HEK293 (cell line): Measurements from ENCODE around the gene TP53BP2.

Experiments used
- CTCF ChIA-PET: fragments of 350-600 bp; formaldehyde crosslinking; extraction: SDS; loops from one replicate; lab custom pipeline; 2021; ENCODE audit warnings: antibody characterized with exemption; lab: Yijun Ruan, JAX
- POLR2A ChIA-PET: fragments of 300-600 bp; formaldehyde crosslinking; extraction: SDS; loops from one replicate; lab custom pipeline; 2020; ENCODE audit warnings: antibody characterized with exemption, inconsistent platforms; lab: Yijun Ruan, JAX
- H3K27ac ChIP-seq: fragments of 200-500 bp; sonication (Bioruptor generic); 2 replicates; pipeline ENCODE4 v1.5.1; 2014; ENCODE audit warnings: low read depth, low read length, control low read depth, inconsistent platforms; ENCODE audit errors: extremely low read depth
- H3K36me3 ChIP-seq, 2 experiments: fragments of 200-500 bp in 1 of 2; sonication (Bioruptor generic) in 1 of 2; 1 replicate in 1 of 2; 2 replicates in 1 of 2; pipeline ENCODE4 v1.5.1; 2014 to 2017; ENCODE audit warnings: inconsistent platforms in 2 of 2, low read length in 2 of 2; ENCODE audit not compliant: control insufficient read depth in 2 of 2, insufficient read depth in 1 of 2
- H3K4me1 ChIP-seq: fragments of 200-500 bp; sonication (Bioruptor generic); 2 replicates; pipeline ENCODE4 v1.5.1; 2014; ENCODE audit warnings: mild to moderate bottlenecking, low read length, inconsistent platforms; ENCODE audit not compliant: control insufficient read depth, insufficient read depth
- H3K4me3 ChIP-seq: 2 replicates; pipeline ENCODE4 v1.5.1; 2011; ENCODE audit warnings: low read depth, mild to moderate bottlenecking, control low read depth, low read length, moderate library complexity
- H3K9me3 ChIP-seq: fragments of 200-500 bp; sonication (Bioruptor generic); 2 replicates; pipeline ENCODE4 v1.5.1; 2014; ENCODE audit warnings: low read depth, low read length, inconsistent platforms; ENCODE audit not compliant: control insufficient read depth, insufficient read depth
- GLIS1 ChIP-seq: fragments of 450-650 bp; formaldehyde crosslinking; IDR thresholded peaks from 2 replicates; pipeline ENCODE4 v1.5.1; 2016; ENCODE audit warnings: missing biosample characterization, missing genetic modification characterization
- IKZF3 ChIP-seq: fragments of 450-650 bp; IDR thresholded peaks from 2 replicates; pipeline ENCODE4 v1.5.0; 2018; ENCODE audit warnings: missing biosample characterization, mild to moderate bottlenecking, missing genetic modification characterization, moderate library complexity
- TSHZ1 ChIP-seq: fragments of 450-650 bp; formaldehyde crosslinking; IDR thresholded peaks from 2 replicates; pipeline ENCODE4 v1.5.1; 2016; ENCODE audit warnings: missing biosample characterization, missing genetic modification characterization, borderline replicate concordance
- ZBTB10 ChIP-seq: fragments of 450-650 bp; formaldehyde crosslinking; IDR thresholded peaks from 2 replicates; pipeline ENCODE4 v1.5.1; 2016; ENCODE audit warnings: missing biosample characterization, missing genetic modification characterization
- ZBTB26 ChIP-seq: fragments of 450-650 bp; formaldehyde crosslinking; optimal IDR thresholded peaks from 2 replicates; pipeline ENCODE3; 2016; ENCODE audit warnings: missing biosample characterization, mild to moderate bottlenecking, missing genetic modification characterization
- ZBTB7A ChIP-seq: fragments of 450-650 bp; formaldehyde crosslinking; IDR thresholded peaks from 2 replicates; pipeline ENCODE4 v1.5.1; 2016; ENCODE audit warnings: low read depth, missing biosample characterization, missing genetic modification characterization
- ZNF157 ChIP-seq: fragments of 450-650 bp; formaldehyde crosslinking; IDR thresholded peaks from 2 replicates; pipeline ENCODE4 v1.5.1; 2016; ENCODE audit warnings: missing biosample characterization, missing genetic modification characterization
- ZNF366 ChIP-seq: fragments of 450-650 bp; formaldehyde crosslinking; conservative IDR thresholded peaks from 2 replicates; pipeline ENCODE4 v1.5.1; 2016; ENCODE audit warnings: missing biosample characterization, missing genetic modification characterization
- ZNF513 ChIP-seq: fragments of 450-650 bp; IDR thresholded peaks from 2 replicates; pipeline ENCODE4 v1.5.1; 2018; ENCODE audit warnings: missing biosample characterization, missing genetic modification characterization
- ZNF792 ChIP-seq: fragments of 450-650 bp; formaldehyde crosslinking; IDR thresholded peaks from 2 replicates; pipeline ENCODE4 v1.5.1; 2016; ENCODE audit warnings: missing biosample characterization, missing genetic modification characterization
- ZNF830 ChIP-seq: fragments of 450-650 bp; IDR thresholded peaks from 2 replicates; pipeline ENCODE4 v1.5.0; 2018; ENCODE audit warnings: missing biosample characterization, missing genetic modification characterization, low read depth, mild to moderate bottlenecking, moderate library complexity
- ZNF843 ChIP-seq: fragments of 450-650 bp; formaldehyde crosslinking; IDR thresholded peaks from 2 replicates; pipeline ENCODE4 v1.5.1; 2016; ENCODE audit warnings: missing biosample characterization, missing genetic modification characterization
- ZSCAN18 ChIP-seq: fragments of 450-650 bp; formaldehyde crosslinking; IDR thresholded peaks from 2 replicates; pipeline ENCODE4 v1.5.1; 2016; ENCODE audit warnings: missing biosample characterization, missing genetic modification characterization
- ZSCAN30 ChIP-seq: fragments of 450-650 bp; IDR thresholded peaks from 2 replicates; pipeline ENCODE4 v1.5.1; 2018; ENCODE audit warnings: missing biosample characterization, mild to moderate bottlenecking, missing genetic modification characterization, moderate library complexity

The TP53BP2 gene

GRCh38 chr1:223792046-223792445, 53.7 kb downstream of the TP53BP2 start:
- Histone ChIP-seq H3K36me3 (peaks cover 32 to 52% of the 10 kb centered on the region in 2 experiments), H3K4me3 (no peak overlapping the region), H3K9me3 (no peaks in the 10 kb centered on the region), H3K4me1 (no peaks in the 10 kb centered on the region), H3K27ac (no peak overlapping the region)
- CTCF ChIA-PET, result interaction anchor here (0.6 to 0.7 kb wide), 3 partner anchors 67 to 668 kb away, joined by 3 to 4 read pairs (median 3); no protein-coding TSS in a partner anchor
- TF ChIP-seq ZSCAN18 (tag by site-specific recombination) (no peak), IKZF3 (tag by site-specific recombination) (no peak)
- POLR2A ChIA-PET, result no interaction called here

DNA sequence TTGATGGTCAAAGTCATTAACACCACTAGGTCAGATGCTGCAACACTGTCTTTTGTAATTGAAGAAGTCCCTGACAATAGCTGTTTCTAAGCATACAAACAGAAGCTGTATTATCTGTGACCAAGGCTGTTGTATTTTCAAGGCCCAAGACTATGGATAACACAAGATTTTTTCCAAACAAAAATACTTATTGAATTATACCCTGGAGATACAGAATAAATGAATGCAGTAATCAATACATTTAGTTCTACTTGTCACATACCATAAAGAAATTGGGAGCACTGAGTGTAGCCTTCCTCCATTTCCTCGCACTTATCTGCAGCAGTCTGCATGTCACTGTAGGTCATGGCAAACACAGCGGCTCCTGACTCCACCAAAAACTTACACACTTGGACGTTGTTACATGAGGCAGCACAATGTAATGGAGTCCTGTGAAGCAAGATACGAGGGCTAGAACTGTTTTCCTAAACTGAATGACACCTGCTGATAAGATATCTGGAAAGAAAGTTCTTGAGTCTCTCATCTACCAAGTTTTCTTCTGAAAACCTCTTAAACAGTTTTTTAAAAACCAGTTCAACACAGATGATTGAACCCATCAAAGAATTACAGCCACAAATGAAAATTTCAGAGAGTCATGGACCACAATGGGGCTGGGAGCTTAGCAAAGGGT, 56.9 kb downstream of the TP53BP2 start:
- TF ChIP-seq ZNF157 (tag by site-specific recombination), result no peak
- no peak for TF ChIP-seq ZNF843
- no peak for TF ChIP-seq ZBTB26 (tag by site-specific recombination)
- Histone ChIP-seq H3K4me3 (no peak overlapping the region), H3K36me3 (peaks cover 21 to 41% of the 10 kb centered on the region in 2 experiments), H3K4me1 (no peaks in the 10 kb centered on the region), H3K9me3 (no peaks in the 10 kb centered on the region), H3K27ac (no peak overlapping the region)
- POLR2A ChIA-PET, result no interaction called here
- CTCF ChIA-PET, result interaction anchor here (1.1 to 1.5 kb wide), 2 partner anchors 14 to 40 kb away, joined by 3 to 5 read pairs; no protein-coding TSS in a partner anchor

- ChIA-PET CTCF (interaction anchor here (0.7 kb wide), 1 partner anchor 229 kb away, joined by 5 read pairs; no protein-coding TSS in a partner anchor), POLR2A (no interaction called here)
- no peaks in the 10 kb centered on the region for H3K4me1 ChIP-seq
- H3K4me3 ChIP-seq, result no peak overlapping the region
- H3K27ac ChIP-seq, result no peak overlapping the region
- no peak for TF ChIP-seq ZBTB7A
- TF ChIP-seq ZSCAN30 (tag by site-specific recombination), result no peak
- peak; percentile 40; the same call in 1 of the 2 replicates for TF ChIP-seq ZNF366 (tag by site-specific recombination)
- H3K36me3 ChIP-seq, result peaks cover 28 to 42% of the 10 kb centered on the region in 2 experiments
- H3K9me3 ChIP-seq, result no peaks in the 10 kb centered on the region
Measured at GRCh38 chr1:223785808-223786207, 59.9 kb downstream of the TP53BP2 start.

DNA sequence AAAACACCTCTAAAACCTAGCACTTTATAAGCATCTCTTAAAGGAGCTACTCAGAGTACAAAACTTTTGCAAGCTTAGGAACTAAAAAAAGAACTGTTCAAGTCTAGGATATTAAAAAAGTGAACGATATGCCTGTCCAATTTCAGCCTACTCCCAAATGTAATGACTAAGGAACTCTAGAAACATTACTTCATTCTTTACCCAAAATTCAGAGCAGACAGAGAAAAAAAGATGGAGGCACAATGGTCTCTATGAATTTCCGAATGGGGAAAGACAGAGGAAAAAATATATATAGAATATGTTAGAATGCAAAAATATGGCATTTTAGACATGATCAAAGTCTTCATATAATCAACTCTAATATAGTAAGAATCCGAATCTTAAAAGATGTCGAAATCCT, 61.2 kb downstream of the TP53BP2 start:
- Histone ChIP-seq H3K9me3 (no peaks in the 10 kb centered on the region), H3K4me1 (no peaks in the 10 kb centered on the region), H3K27ac (no peak overlapping the region), H3K4me3 (no peak overlapping the region), H3K36me3 (peaks cover 26 to 55% of the 10 kb centered on the region in 2 experiments)
- ChIA-PET CTCF (interaction anchor here (1.0 kb wide), 2 partner anchors 9 to 35 kb away, joined by 3 read pairs; no protein-coding TSS in a partner anchor), POLR2A (interaction anchor here (0.6 kb wide), 1 partner anchor 650 kb away, joined by 3 read pairs; the partner anchor contains the start of gene WDR26)
- no peak for TF ChIP-seq ZBTB10 (tag by site-specific recombination)
- TF ChIP-seq TSHZ1 (tag by site-specific recombination), result no peak
- no peak for TF ChIP-seq ZNF513 (tag by site-specific recombination)
- TF ChIP-seq ZNF792, result no peak
- TF ChIP-seq ZNF830, result no peak
- TF ChIP-seq GLIS1 (tag by site-specific recombination), result no peak
